Heart left ventricle (tissue), 16 donors: Measurements from ENCODE around the gene SETD7. TPM values are rescaled to one million over a fixed set of nuclear protein-coding genes. Genes with fewer than 3 reads are reported as not detected.

Experiments
- ATAC-seq, 4 donors: fragments of 200-7000 bp; cut with Tn5 transposase; one replicate each; pipeline ENCODE4 v1.9.1; 2020 to 2022; ENCODE audit warnings: moderate library complexity in 4 of 4, mild to moderate bottlenecking in 3 of 4, moderate number of reproducible peaks in 1 of 4
- DNase-seq, 5 donors: peaks; one replicate each; pipeline ENCODE4 v3.0.0-alpha.2; 2020
- H3K27ac ChIP-seq, 12 donors: fragments of 200-600 bp; sonication (generic) in 4 of 12; one replicate each; pipeline versions ENCODE4 v1.5.0 to v1.8.0; 2016 to 2022; ENCODE audit warnings: mild to moderate bottlenecking in 2 of 12
- H3K27me3 ChIP-seq, 9 donors: fragments of 200-600 bp; sonication (generic) in 2 of 9; one replicate each; pipeline versions ENCODE4 v1.5.1 to v1.8.0; 2016 to 2022; ENCODE audit warnings: mild to moderate bottlenecking in 3 of 9
- H3K36me3 ChIP-seq, 9 donors: fragments of 200-600 bp; sonication (generic) in 2 of 9; one replicate each; pipeline versions ENCODE4 v1.5.0 to v1.8.0; 2018 to 2022; ENCODE audit warnings: mild to moderate bottlenecking in 2 of 9
- H3K4me1 ChIP-seq, 12 donors: fragments of 200-600 bp; sonication (generic) in 4 of 12; one replicate each; pipeline versions ENCODE4 v1.5.0 to v1.8.0; 2016 to 2022; ENCODE audit warnings: mild to moderate bottlenecking in 3 of 12
- H3K4me3 ChIP-seq, 12 donors: fragments of 200-600 bp; sonication (generic) in 4 of 12; one replicate each; pipeline versions ENCODE4 v1.5.0 to v1.8.0; 2017 to 2022; ENCODE audit warnings: mild to moderate bottlenecking in 9 of 12, moderate library complexity in 4 of 12
- H3K9me3 ChIP-seq, 12 donors: fragments of 200-600 bp; sonication (generic) in 4 of 12; one replicate each; pipeline versions ENCODE4 v1.5.0 to v1.8.0; 2016 to 2022; ENCODE audit warnings: mild to moderate bottlenecking in 1 of 12
- POLR2A ChIP-seq, 2 donors: fragments of 450-650 bp; IDR thresholded peaks; one replicate each; pipeline ENCODE4 v1.6.1; 2017; ENCODE audit warnings: antibody characterized with exemption in 2 of 2, mild to moderate bottlenecking in 2 of 2, moderate library complexity in 2 of 2
- WGBS, 4 donors: extraction: QIAGEN DNeasy Blood & Tissue Kit in 2 of 4; methylation state at CpG; one replicate each; pipeline versions ENCODE4 v1.1.5 to v1.1.7; 2013 to 2018; 5-methylcytosine and 5-hydroxymethylcytosine counted together
- intact Hi-C, 10 donors: fragments of 100-400 bp; cut with DNase I; formaldehyde crosslinking; loops; one replicate each; pipeline versions ENCODE4 v1.11.1 to v1.14.2; 2022
- polyA plus RNA-seq, 2 donors: library from polyadenylated mRNA; stranded (reverse); fragments of 200-250 nt; gene quantifications; one replicate each; pipeline ENCODE4 v1.2.3, GENCODE V29; 2013
- total RNA-seq, 9 donors: library from RNA; depleted of rRNA in 2 of 9; stranded (reverse); fragments of >200 nt in 2 of 9; fragmentation: NEBNext Ultra II Directional in 3 of 9; extraction: Animal tissue kit (Norgen Biotek cat#: 25700) in 3 of 9; gene quantifications; one replicate each; pipeline versions ENCODE4 v1.1.0 to v1.2.4, GENCODE V29; 2016 to 2023
- TF ChIP-seq, protein P1 (sequence below), 12 donors: fragments of 200-600 bp; sonication (generic) in 4 of 12; IDR thresholded peaks; one replicate each; pipeline versions ENCODE4 v1.5.0 to v1.8.0; 2018 to 2022; ENCODE audit warnings: antibody characterized with exemption in 12 of 12, mild to moderate bottlenecking in 5 of 12
- donor health status: ischemic (EF 13 %, LVEDD 7.1; RV severe dilation, severe dysfunction).
- donor health status: healthy with polysubstance abuse.
- donor health status: DM: no; HTN: yes; CAD: no.
- donor health status: DM: no; HTN: no; CAD: no.
- donor health status: ischemic (EF 25% LVEDD 6.9; RV normal size, moderate dysfunction).
- donor health status: ischemic (EF 25% LVEDD 5.7; RV mildly dilated, moderate dysfunction).
- donor health status: healthy.
- donor health status: DM: yes; HTN: yes; CAD: no.
- donor health status: ischemic (EF 35%, LVEDD 5.7; RV mildly dilated, moderate dysfunction).
- donor health status: nonischemic (EF 11% LVEDD 7.7; RV severe dilation, severe dysfunction).
- donor health status: DM: yes; HTN: yes; CAD: no.
- donor health status: PGD.
- donor health status: ischemic (EF 29% LVEDD 5.4; RV normal size, mild dysfunction).
- donor health status: nonischemic (EF 23%, LVEDD 6.1; RV moderate dilation, normal function).

The SETD7 gene
- total and polyA plus RNA-seq, 11 donors, result 11.2 to 78.6 (median 58.0) TPM

DNA sequence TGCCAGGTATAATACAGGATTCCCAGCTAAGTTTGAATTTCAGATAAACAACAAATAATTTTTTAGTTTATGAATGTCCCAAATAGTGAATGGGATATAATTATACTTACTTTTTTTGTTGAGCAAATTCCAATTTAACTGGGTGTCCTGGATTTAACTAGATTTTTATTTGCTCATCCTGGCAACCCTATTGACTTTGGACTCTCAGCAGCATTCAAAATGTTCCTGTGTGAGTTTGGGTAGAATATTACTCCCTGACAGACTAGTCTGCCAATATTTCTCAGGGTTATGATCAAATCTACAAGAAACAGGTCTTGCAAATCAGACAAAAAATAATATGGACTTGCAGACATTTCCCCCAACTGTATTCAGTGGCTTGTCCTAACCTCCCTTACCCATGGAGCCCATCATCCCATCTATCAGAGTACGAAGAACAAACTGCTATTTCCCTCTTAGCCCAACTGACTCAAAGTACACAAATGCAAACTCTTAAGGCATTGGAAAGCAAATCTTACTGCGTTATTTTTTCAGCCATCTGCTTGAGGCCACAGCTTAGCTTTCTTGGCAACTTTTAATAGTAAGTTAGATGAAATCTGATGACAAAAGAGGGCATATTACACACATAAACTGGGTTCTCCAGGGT is 20.7 kb downstream of the SETD7 start:
- Histone ChIP-seq H3K9me3 (no peaks in the 10 kb centered on the region), H3K4me3 (no peak overlapping the region), H3K27ac (no peak overlapping the region), H3K36me3 (peaks cover 0 to 52% (median 23%) of the 10 kb centered on the region in 9 donors), H3K27me3 (no peaks in the 10 kb centered on the region), H3K4me1 (peaks cover 0 to 14% (median 0%) of the 10 kb centered on the region in 12 donors)
- DNase-seq (no peak), ATAC-seq (no peak)
- TF ChIP-seq, protein P1, sequence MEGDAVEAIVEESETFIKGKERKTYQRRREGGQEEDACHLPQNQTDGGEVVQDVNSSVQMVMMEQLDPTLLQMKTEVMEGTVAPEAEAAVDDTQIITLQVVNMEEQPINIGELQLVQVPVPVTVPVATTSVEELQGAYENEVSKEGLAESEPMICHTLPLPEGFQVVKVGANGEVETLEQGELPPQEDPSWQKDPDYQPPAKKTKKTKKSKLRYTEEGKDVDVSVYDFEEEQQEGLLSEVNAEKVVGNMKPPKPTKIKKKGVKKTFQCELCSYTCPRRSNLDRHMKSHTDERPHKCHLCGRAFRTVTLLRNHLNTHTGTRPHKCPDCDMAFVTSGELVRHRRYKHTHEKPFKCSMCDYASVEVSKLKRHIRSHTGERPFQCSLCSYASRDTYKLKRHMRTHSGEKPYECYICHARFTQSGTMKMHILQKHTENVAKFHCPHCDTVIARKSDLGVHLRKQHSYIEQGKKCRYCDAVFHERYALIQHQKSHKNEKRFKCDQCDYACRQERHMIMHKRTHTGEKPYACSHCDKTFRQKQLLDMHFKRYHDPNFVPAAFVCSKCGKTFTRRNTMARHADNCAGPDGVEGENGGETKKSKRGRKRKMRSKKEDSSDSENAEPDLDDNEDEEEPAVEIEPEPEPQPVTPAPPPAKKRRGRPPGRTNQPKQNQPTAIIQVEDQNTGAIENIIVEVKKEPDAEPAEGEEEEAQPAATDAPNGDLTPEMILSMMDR (IDR thresholded peaks at IDR 0.05), result no peak
- TF ChIP-seq POLR2A (IDR thresholded peaks at IDR 0.05), result no peak
- intact Hi-C loops, result loop anchor here in 2 of 10 donors (5.0 to 10.0 kb wide), 2 partner anchors 38 to 501 kb away; no protein-coding TSS in a partner anchor
- 83 to 89% (median 86%) methylated on average over 2 of the region's 2 CpGs for WGBS, 4 donors

DNA sequence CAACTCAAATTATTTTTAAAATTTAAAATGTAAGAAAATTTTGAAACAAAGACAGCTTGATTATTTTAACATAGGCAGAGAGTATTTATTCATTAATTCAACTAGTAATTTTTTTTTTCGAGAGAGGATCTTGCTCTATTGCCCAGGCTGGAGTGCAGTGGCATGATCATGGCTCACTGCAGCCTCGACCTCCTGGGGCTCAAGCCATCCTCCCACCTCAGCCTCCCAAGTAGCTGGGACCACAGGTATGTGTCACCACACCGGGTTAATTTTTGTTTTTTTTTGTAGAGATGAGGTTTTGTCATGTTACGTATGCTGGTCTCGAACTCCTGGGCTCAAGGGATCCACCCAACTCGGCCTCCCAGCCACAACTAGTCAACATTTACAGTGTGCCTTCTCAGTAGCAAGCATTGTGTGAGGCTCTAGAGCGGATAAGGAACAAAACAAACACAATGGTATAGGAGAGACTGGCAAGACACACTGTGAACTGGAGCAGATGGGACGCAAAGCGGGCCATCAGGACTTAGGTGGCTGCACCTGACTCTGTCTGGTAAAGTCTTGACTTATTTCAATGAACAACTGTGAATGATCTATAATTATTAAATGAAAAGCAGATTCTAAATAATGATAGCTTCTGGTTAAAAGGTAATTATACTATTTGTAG is 21.6 kb downstream of the SETD7 start:
- ATAC-seq, result no peak
- 96 to 97% (median 96%) methylated on average over 9 of the region's 9 CpGs for WGBS, 4 donors
- intact Hi-C loops, result loop anchor here in 1 of 10 donors (10.0 kb wide), 1 partner anchor 500 kb away; no protein-coding TSS in a partner anchor
- no peak overlapping the region for H3K27ac ChIP-seq
- DNase-seq, result no peak
- no peaks in the 10 kb centered on the region for H3K27me3 ChIP-seq
- TF ChIP-seq POLR2A (IDR thresholded peaks at IDR 0.05), result no peak
- TF ChIP-seq, protein P1 (IDR thresholded peaks at IDR 0.05), result no peak
- no peak overlapping the region for H3K4me3 ChIP-seq
- no peaks in the 10 kb centered on the region for H3K9me3 ChIP-seq
- H3K4me1 ChIP-seq, result peaks cover 0 to 19% (median 0%) of the 10 kb centered on the region in 12 donors
- peaks cover 0 to 50% (median 23%) of the 10 kb centered on the region in 9 donors for H3K36me3 ChIP-seq

DNA sequence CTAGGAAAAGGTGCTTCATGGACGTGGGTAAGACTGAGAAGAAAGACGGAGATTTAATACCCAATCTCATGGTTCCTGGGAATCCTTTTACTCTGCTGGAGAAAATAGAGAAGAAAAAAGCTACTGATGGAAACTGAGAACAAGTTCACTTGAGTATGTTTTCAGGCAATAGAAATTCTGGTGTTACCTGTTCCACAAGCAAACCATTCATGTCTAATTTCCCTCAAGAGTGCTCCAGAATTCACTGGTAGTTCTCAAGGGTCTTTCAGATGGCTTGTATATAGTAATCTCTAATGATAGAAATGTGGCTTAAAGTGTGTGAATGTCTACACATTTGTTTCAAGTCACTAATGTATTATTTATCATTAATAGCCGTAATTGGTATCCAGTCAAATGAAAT is 22.5 kb downstream of the SETD7 start:
- Histone ChIP-seq H3K27me3 (no peaks in the 10 kb centered on the region), H3K36me3 (peaks cover 0 to 56% (median 29%) of the 10 kb centered on the region in 9 donors), H3K4me3 (no peak overlapping the region), H3K27ac (no peak overlapping the region), H3K4me1 (peaks cover 0 to 21% (median 0%) of the 10 kb centered on the region in 12 donors), H3K9me3 (no peaks in the 10 kb centered on the region)
- 64 to 95% (median 79%) methylated on average over 3 of the region's 3 CpGs for WGBS, 4 donors
- ATAC-seq, result no peak
- intact Hi-C loops, result loop anchor here in 1 of 10 donors (10.0 kb wide), 1 partner anchor 499 kb away; no protein-coding TSS in a partner anchor
- TF ChIP-seq, protein P1 (IDR thresholded peaks at IDR 0.05), result no peak
- no peak for TF ChIP-seq POLR2A (IDR thresholded peaks at IDR 0.05)
- DNase-seq, result no peak

DNA sequence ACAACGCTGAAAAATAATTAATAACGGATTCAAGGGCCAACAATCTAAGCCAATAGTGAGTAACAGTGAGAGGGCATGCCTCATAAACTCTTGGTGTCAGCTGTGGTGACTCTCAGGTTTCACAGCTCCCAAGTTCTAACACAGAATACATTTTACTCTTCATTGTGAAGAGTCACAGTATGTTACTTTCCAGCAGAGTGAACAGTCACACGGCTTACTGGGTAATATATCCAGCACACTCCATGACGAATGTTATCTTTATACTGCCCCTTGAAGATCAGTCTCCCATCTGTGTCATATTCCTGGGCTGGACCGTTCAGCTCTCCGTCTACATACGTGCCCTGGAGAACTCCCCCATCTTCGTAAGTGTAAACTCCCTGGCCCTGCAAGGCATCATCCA is 23.1 kb downstream of the SETD7 start:
- Histone ChIP-seq H3K9me3 (no peaks in the 10 kb centered on the region), H3K27me3 (no peaks in the 10 kb centered on the region), H3K4me3 (no peak overlapping the region), H3K36me3 (peaks cover 0 to 57% (median 34%) of the 10 kb centered on the region in 9 donors), H3K27ac (no peak overlapping the region), H3K4me1 (peaks cover 0 to 26% (median 0%) of the 10 kb centered on the region in 12 donors)
- no peak for ATAC-seq
- no peak for DNase-seq
- TF ChIP-seq, protein P1 (IDR thresholded peaks at IDR 0.05), result no peak
- no peak for TF ChIP-seq POLR2A (IDR thresholded peaks at IDR 0.05)
- 77 to 82% (median 80%) methylated on average over 8 of the region's 8 CpGs for WGBS, 4 donors
- intact Hi-C loops, result loop anchor here in 1 of 10 donors (10.0 kb wide), 1 partner anchor 498 kb away; no protein-coding TSS in a partner anchor
